CD4-positive, alpha-beta T cell treated with Interleukin-4 for 1 hour (primary cell): ENCODE results near the gene ZNF747.

ENCODE experiments used
- DNase-seq, 2 donors: peaks; one replicate each; pipeline ENCODE4 v3.0.0-alpha.2; 2020 to 2022

ZNF747 gene

GRCh38 chr16:30510376-30510938, 24.2 kb downstream of the ZNF747 start:
- DNase-seq = no peak

GRCh38 chr16:30509081-30509765, 25.4 kb downstream of the ZNF747 start:
- DNase-seq = no peak

GRCh38 chr16:30503403-30504296, 31.0 kb downstream of the ZNF747 start:
- DNase-seq = no peak

GRCh38 chr16:30499284-30499683, 35.4 kb downstream of the ZNF747 start:
- DNase-seq = no peak

- DNase-seq = no peak
These were observed 39.9 kb downstream of the ZNF747 start for GRCh38 chr16:30494709-30495108.

- DNase-seq = no peak
These were observed 40.6 kb downstream of the ZNF747 start for GRCh38 chr16:30493941-30494488.

GRCh38 chr16:30491744-30492308, 42.8 kb downstream of the ZNF747 start:
- DNase-seq = peak in 1 of 2 donors; percentile 15

- DNase-seq = no peak
These were observed 43.4 kb downstream of the ZNF747 start for GRCh38 chr16:30491229-30491628.

GRCh38 chr16:30490210-30490609, 44.4 kb downstream of the ZNF747 start:
- no peak for DNase-seq

- no peak for DNase-seq
These were observed 45.7 kb downstream of the ZNF747 start for GRCh38 chr16:30488764-30489605.

- no peak for DNase-seq
These were observed 48.7 kb downstream of the ZNF747 start for GRCh38 chr16:30485818-30486436.

GRCh38 chr16:30484887-30485286, 49.8 kb downstream of the ZNF747 start:
- DNase-seq = no peak

GRCh38 chr16:30482366-30482765, 52.3 kb downstream of the ZNF747 start:
- DNase-seq = peak in 1 of 2 donors; percentile 34

GRCh38 chr16:30481381-30481780, 53.3 kb downstream of the ZNF747 start:
- no peak for DNase-seq
